Testis (tissue), 2 donors: Measurements from ENCODE around the gene DHFR.

Experiments used
- POLR2A ChIP-seq: fragments of 450-650 bp; IDR thresholded peaks from one replicate; pipeline ENCODE4 v1.6.1; 2017; ENCODE audit warnings: antibody characterized with exemption, mild to moderate bottlenecking, moderate library complexity
- TF ChIP-seq, protein P1 (sequence below), 3 experiments: fragments of 450-650 bp in 2 of 3; fragments of 200-600 bp in 1 of 3; sonication (generic) in 1 of 3; IDR thresholded peaks; one replicate each; pipeline ENCODE4 v1.5.1; 2016 to 2019; ENCODE audit warnings: antibody characterized with exemption in 3 of 3, mild to moderate bottlenecking in 2 of 3, moderate library complexity in 1 of 3

DNA sequence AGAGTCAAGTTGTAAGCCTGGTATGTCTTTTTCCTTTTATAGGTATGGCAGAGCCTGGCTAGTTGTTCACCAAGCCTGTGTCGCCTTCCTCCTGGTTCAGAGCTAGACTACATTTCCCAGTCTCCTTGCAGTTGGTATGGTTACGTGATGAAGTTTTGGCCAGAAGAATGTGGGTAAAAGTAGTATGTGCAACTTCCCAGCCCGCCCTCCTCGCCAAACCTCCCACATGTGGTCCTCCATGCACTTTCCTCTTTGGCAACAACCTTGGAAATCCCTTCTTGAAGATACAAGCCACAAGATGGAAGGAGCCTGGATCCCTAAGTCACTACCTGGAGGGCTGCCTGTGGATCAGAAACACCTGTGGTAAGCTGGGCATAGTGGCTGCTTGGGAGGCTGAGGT lies 36.3 kb downstream of the DHFR start:
- TF ChIP-seq, protein P1, sequence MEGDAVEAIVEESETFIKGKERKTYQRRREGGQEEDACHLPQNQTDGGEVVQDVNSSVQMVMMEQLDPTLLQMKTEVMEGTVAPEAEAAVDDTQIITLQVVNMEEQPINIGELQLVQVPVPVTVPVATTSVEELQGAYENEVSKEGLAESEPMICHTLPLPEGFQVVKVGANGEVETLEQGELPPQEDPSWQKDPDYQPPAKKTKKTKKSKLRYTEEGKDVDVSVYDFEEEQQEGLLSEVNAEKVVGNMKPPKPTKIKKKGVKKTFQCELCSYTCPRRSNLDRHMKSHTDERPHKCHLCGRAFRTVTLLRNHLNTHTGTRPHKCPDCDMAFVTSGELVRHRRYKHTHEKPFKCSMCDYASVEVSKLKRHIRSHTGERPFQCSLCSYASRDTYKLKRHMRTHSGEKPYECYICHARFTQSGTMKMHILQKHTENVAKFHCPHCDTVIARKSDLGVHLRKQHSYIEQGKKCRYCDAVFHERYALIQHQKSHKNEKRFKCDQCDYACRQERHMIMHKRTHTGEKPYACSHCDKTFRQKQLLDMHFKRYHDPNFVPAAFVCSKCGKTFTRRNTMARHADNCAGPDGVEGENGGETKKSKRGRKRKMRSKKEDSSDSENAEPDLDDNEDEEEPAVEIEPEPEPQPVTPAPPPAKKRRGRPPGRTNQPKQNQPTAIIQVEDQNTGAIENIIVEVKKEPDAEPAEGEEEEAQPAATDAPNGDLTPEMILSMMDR (IDR thresholded peaks at IDR 0.05), result no peak
- TF ChIP-seq POLR2A, result no peak
